Measurements from ENCODE around the gene GSC. TPM values are rescaled to one million over a fixed set of nuclear protein-coding genes. Genes with fewer than 3 reads are reported as not detected.

Gene GSC
- 0.11 to 0.81 TPM (median 0.57 TPM) in 5 replicates for total RNA-seq (2022; extraction: Qiagen RNA extraction)

GRCh38 chr14:94769391-94770250 is at the start of gene GSC:
Gene GSC (minus strand): TSS chr14:94770113. CDS start chr14:94770015, 98 bp downstream.

Other genes with a start within 250 kb of the GSC start
- not detected in 5 replicates for gene SERPINA4, start 208.7 kb downstream of the GSC start, total RNA-seq (2022; extraction: Qiagen RNA extraction)
- gene SERPINA5, start 188.7 kb downstream of the GSC start, total RNA-seq (2022; extraction: Qiagen RNA extraction), result 0.11 to 0.34 TPM (median 0.15 TPM) in 4 of 5 replicates, not detected in the other
- gene SERPINA3, start 157.7 kb downstream of the GSC start, total RNA-seq (2022; extraction: Qiagen RNA extraction), result 10.8 to 16.1 TPM (median 13.9 TPM) in 5 replicates

Data from A549 treated with Mapracorat at 1 μM for 4 hours (cell line).